ENCODE measurements around the gene IPCEF1. TPM values are rescaled to one million over a fixed set of nuclear protein-coding genes. Genes with fewer than 3 reads are reported as not detected.

IPCEF1 gene
- total and polyA plus RNA-seq, 4 donors: 0.46 to 2.8 (median 1.3) TPM

- no peaks in the 10 kb centered on the region for H3K9me3 ChIP-seq (ENCODE audit: control insufficient read depth in 4 of 4, low read length in 3 of 4)
- DNase-seq (ENCODE audit: low spot score): no peak
- TF ChIP-seq YY1 (IDR thresholded peaks at IDR 0.05): no peak
- TF ChIP-seq FOXA1 (IDR thresholded peaks at IDR 0.05): no peak
- no peak for TF ChIP-seq ZBTB33 (IDR thresholded peaks at IDR 0.05)
- TF ChIP-seq HNF4G (IDR thresholded peaks at IDR 0.05): no peak
- TF ChIP-seq, protein P1, sequence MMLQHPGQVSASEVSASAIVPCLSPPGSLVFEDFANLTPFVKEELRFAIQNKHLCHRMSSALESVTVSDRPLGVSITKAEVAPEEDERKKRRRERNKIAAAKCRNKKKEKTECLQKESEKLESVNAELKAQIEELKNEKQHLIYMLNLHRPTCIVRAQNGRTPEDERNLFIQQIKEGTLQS (IDR thresholded peaks at IDR 0.05): no peak
- no peak for TF ChIP-seq FOXA2 (IDR thresholded peaks at IDR 0.05)
- no peak for TF ChIP-seq NR2F2 (IDR thresholded peaks at IDR 0.05)
- no peak for TF ChIP-seq HNF4A (conservative IDR thresholded peaks at IDR 0.05)
- TF ChIP-seq, protein P2, sequence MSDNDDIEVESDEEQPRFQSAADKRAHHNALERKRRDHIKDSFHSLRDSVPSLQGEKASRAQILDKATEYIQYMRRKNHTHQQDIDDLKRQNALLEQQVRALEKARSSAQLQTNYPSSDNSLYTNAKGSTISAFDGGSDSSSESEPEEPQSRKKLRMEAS (IDR thresholded peaks at IDR 0.05): no peak
- TF ChIP-seq TAF1 (conservative IDR thresholded peaks at IDR 0.05): no peak
- no peak for TF ChIP-seq EGR1 (IDR thresholded peaks at IDR 0.05; ENCODE audit: low read depth in 2 of 2)
- TF ChIP-seq SP1 (IDR thresholded peaks at IDR 0.05): no peak
- no peaks in the 10 kb centered on the region for H3K4me1 ChIP-seq (ENCODE audit: control insufficient read depth in 4 of 4, insufficient read depth in 4 of 4, low read length in 3 of 4)
- no peak overlapping the region for H3K4me3 ChIP-seq (ENCODE audit: low read depth in 1 of 3, low read length in 3 of 3)
- H3K9ac ChIP-seq (ENCODE audit: low read depth in 1 of 2, low read length in 2 of 2): no peak overlapping the region
- H3K27ac ChIP-seq (ENCODE audit: low read depth in 1 of 2, low read length in 2 of 2): no peak overlapping the region
- no peaks in the 10 kb centered on the region for H3K27me3 ChIP-seq (ENCODE audit: control insufficient read depth in 4 of 4, insufficient read depth in 4 of 4, low read length in 3 of 4)
- no peaks in the 10 kb centered on the region for H3K36me3 ChIP-seq (ENCODE audit: control insufficient read depth in 4 of 4, insufficient read depth in 3 of 4, low read depth in 1 of 4, low read length in 3 of 4)
- 70% methylated on average over 3 of the region's 3 CpGs for WGBS
These were observed 89.0 kb downstream of the IPCEF1 start for GRCh38 chr6:154267508-154268106.

- no peak overlapping the region for H3K4me3 ChIP-seq (ENCODE audit: low read depth in 1 of 3, low read length in 3 of 3)
- no peak overlapping the region for H3K27ac ChIP-seq (ENCODE audit: low read depth in 1 of 2, low read length in 2 of 2)
- no peaks in the 10 kb centered on the region for H3K4me1 ChIP-seq (ENCODE audit: control insufficient read depth in 4 of 4, insufficient read depth in 4 of 4, low read length in 3 of 4)
- H3K9me3 ChIP-seq (ENCODE audit: control insufficient read depth in 4 of 4, low read length in 3 of 4): no peaks in the 10 kb centered on the region
- DNase-seq (ENCODE audit: low spot score): no peak
- no peaks in the 10 kb centered on the region for H3K27me3 ChIP-seq (ENCODE audit: control insufficient read depth in 4 of 4, insufficient read depth in 4 of 4, low read length in 3 of 4)
- TF ChIP-seq JUND (IDR thresholded peaks at IDR 0.05) (no peak), ZBTB33 (IDR thresholded peaks at IDR 0.05) (no peak), RAD21 (IDR thresholded peaks at IDR 0.05) (no peak)
- no peak overlapping the region for H3K9ac ChIP-seq (ENCODE audit: low read depth in 1 of 2, low read length in 2 of 2)
- no peaks in the 10 kb centered on the region for H3K36me3 ChIP-seq (ENCODE audit: control insufficient read depth in 4 of 4, insufficient read depth in 3 of 4, low read depth in 1 of 4, low read length in 3 of 4)
These were observed 90.0 kb downstream of the IPCEF1 start for GRCh38 chr6:154266560-154267099.

Measured in liver (tissue), 9 donors.